Neural cell (in vitro differentiated cells): ENCODE measurements around the gene WRAP53.
"Not testable (repeated sequence)": the region's sequence is repeated elsewhere in the genome, so short reads cannot be mapped to it uniquely, and the experiment has no call there.

Experiments
- EP300 ChIP-seq: fragments of 450-650 bp; conservative IDR thresholded peaks from 2 replicates; pipeline ENCODE4 v1.6.1; 2014; ENCODE audit warnings: antibody characterized with exemption, mild to moderate bottlenecking, moderate library complexity; ENCODE audit not compliant: poor library complexity, severe bottlenecking
- EZH2 ChIP-seq: fragments of 200-600, 300-800 bp; shearing (Covaris generic), sonication (generic); IDR thresholded peaks from 2 replicates; pipeline ENCODE4 v1.6.1; 2014; ENCODE audit warnings: antibody characterized with exemption, low read length, borderline replicate concordance, mild to moderate bottlenecking; ENCODE audit not compliant: insufficient read depth, poor library complexity, severe bottlenecking
- MXI1 ChIP-seq: fragments of 450-650 bp; conservative IDR thresholded peaks from 2 replicates; pipeline ENCODE4 v1.6.1; 2014; ENCODE audit warnings: antibody characterized with exemption, mild to moderate bottlenecking; ENCODE audit not compliant: poor library complexity, severe bottlenecking
- RAD21 ChIP-seq: fragments of 450-650 bp; conservative IDR thresholded peaks from 2 replicates; pipeline ENCODE4 v1.6.1; 2014; ENCODE audit warnings: antibody characterized with exemption, mild to moderate bottlenecking, moderate library complexity
- SMC3 ChIP-seq: fragments of 450-650 bp; conservative IDR thresholded peaks from 2 replicates; pipeline ENCODE4 v1.6.1; 2014; ENCODE audit warnings: antibody characterized with exemption, mild to moderate bottlenecking, moderate library complexity; ENCODE audit not compliant: poor library complexity
- TAF1 ChIP-seq: IDR thresholded peaks from 2 replicates; pipeline ENCODE4 v1.6.1; 2012; ENCODE audit warnings: low read depth
- TF ChIP-seq, protein P1 (sequence below): IDR thresholded peaks from 2 replicates; pipeline ENCODE4 v1.6.1; 2012; ENCODE audit warnings: borderline replicate concordance
- TF ChIP-seq, protein P2 (sequence below): fragments of 450-650 bp; IDR thresholded peaks from 2 replicates; pipeline ENCODE4 v1.5.1; 2014; ENCODE audit warnings: antibody characterized with exemption, mild to moderate bottlenecking, moderate library complexity; ENCODE audit not compliant: poor library complexity, severe bottlenecking

- TF ChIP-seq, protein P1, sequence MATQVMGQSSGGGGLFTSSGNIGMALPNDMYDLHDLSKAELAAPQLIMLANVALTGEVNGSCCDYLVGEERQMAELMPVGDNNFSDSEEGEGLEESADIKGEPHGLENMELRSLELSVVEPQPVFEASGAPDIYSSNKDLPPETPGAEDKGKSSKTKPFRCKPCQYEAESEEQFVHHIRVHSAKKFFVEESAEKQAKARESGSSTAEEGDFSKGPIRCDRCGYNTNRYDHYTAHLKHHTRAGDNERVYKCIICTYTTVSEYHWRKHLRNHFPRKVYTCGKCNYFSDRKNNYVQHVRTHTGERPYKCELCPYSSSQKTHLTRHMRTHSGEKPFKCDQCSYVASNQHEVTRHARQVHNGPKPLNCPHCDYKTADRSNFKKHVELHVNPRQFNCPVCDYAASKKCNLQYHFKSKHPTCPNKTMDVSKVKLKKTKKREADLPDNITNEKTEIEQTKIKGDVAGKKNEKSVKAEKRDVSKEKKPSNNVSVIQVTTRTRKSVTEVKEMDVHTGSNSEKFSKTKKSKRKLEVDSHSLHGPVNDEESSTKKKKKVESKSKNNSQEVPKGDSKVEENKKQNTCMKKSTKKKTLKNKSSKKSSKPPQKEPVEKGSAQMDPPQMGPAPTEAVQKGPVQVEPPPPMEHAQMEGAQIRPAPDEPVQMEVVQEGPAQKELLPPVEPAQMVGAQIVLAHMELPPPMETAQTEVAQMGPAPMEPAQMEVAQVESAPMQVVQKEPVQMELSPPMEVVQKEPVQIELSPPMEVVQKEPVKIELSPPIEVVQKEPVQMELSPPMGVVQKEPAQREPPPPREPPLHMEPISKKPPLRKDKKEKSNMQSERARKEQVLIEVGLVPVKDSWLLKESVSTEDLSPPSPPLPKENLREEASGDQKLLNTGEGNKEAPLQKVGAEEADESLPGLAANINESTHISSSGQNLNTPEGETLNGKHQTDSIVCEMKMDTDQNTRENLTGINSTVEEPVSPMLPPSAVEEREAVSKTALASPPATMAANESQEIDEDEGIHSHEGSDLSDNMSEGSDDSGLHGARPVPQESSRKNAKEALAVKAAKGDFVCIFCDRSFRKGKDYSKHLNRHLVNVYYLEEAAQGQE = not testable (repeated sequence)
- TF ChIP-seq, protein P2, sequence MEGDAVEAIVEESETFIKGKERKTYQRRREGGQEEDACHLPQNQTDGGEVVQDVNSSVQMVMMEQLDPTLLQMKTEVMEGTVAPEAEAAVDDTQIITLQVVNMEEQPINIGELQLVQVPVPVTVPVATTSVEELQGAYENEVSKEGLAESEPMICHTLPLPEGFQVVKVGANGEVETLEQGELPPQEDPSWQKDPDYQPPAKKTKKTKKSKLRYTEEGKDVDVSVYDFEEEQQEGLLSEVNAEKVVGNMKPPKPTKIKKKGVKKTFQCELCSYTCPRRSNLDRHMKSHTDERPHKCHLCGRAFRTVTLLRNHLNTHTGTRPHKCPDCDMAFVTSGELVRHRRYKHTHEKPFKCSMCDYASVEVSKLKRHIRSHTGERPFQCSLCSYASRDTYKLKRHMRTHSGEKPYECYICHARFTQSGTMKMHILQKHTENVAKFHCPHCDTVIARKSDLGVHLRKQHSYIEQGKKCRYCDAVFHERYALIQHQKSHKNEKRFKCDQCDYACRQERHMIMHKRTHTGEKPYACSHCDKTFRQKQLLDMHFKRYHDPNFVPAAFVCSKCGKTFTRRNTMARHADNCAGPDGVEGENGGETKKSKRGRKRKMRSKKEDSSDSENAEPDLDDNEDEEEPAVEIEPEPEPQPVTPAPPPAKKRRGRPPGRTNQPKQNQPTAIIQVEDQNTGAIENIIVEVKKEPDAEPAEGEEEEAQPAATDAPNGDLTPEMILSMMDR = not testable (repeated sequence)
- TF ChIP-seq TAF1, EP300, MXI1, RAD21, EZH2, SMC3: not testable (repeated sequence)
Measured at GRCh38 chr17:7641635-7642034, 46.6 kb upstream of the WRAP53 start.
